GM19351 (cell line): ENCODE results near the gene GPR4.

Source experiments
- ATAC-seq: cut with Tn5 transposase; IDR thresholded peaks from one replicate; pipeline ENCODE4 v1.9.1; 2021; ENCODE audit warnings: mild to moderate bottlenecking, moderate library complexity; ENCODE audit not compliant: unreplicated experiment

GPR4 gene

DNA sequence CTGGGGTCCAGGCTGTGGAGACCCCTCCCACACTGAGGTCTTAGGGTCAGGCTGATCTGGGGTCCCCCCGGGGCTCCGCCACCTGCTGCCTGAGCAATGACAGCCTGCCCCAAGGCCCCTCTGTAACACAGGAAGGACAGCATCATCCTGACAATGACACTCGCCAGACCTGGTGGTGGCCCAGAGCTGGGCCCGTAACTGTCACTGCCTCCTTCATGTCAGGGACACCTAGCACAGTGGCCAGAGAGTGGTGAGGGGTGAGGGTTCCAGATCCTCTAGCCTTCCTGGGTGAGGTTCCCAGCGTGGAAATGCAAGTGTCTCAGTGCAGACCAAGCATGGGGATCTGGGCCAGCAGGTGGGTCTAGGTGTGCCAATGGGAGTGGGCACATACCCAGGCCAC is 45.2 kb downstream of the GPR4 start:
- no peak for ATAC-seq

DNA sequence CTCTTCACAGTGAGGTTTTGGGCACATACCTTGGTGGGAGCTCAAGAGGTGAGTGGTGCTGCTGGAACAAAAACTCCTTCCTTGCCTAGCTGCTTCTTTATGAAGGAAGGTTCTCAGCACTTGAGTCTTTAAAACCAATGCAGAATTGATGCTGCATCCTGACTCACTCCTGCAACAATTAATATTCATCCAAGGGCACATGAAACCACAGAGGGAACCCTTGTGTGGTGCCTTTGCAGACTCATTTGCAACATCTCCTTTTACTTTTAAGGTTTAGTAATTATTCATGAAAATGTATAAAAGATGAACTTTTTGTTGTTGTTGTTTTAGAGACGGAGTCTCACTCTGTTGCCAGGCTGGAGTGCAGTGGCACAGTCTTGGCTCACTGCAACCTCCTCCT is 47.5 kb downstream of the GPR4 start:
- ATAC-seq = no peak

GRCh38 chr19:45553464-45553863 is 48.5 kb downstream of the GPR4 start:
- ATAC-seq = no peak

GRCh38 chr19:45547965-45548609 is 53.9 kb downstream of the GPR4 start:
- ATAC-seq = no peak

DNA sequence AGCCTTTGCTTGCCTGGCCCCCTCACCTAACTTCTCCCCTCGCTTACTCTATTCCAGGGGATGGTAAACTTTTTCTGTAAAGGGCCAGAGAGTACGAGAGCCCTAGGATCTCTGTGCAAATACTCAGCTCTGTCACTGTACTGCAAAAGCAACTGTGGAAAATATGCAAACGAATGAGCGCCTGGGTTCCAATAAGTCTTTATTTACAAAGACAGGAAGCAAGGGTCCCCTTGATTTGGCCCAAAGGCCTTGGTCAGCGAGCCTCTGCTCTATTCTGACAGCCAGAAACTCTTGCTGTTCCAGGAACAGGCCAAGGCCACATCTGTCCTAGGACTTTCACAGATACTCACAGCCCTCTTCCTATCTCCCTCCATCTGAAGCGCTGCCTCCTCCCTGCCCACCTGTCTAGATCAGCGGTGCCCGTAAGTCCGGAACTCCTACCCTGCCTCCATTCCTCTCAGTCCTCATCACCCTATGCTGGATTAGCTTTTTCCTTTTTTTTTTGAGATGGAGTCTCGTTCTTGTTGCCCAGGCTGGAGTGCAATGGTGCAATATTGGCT is 54.7 kb downstream of the GPR4 start:
- no peak for ATAC-seq

DNA sequence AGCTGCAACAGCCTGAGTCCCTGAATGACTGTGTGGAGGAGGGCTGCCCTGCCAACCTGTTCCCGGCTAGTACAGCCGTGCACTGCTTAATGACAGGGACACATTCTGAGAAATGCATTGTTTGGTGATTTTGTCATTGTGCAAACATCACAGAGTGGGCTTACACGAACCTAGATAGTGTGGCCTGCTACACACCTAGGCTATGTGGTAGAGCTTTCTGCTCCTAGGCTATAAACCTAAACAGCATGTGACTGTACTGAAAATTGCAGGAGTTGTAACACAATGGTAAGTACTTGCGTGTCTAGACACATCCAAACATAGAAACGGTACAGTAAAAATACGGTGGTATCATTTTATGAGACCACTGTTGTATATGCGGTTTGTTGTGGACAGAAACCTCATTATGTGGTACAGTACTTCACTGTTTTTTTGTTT is 59.8 kb downstream of the GPR4 start:
- ATAC-seq = no peak
